Loucy (cell line): ENCODE measurements around the gene RASA4.
"Not testable (repeated sequence)": the region's sequence is repeated elsewhere in the genome, so short reads cannot be mapped to it uniquely, and the experiment has no call there.

Source experiments
- EZH2phosphoT487 ChIP-seq: fragments of 200-600 bp; IDR thresholded peaks from 2 replicates; pipeline ENCODE4 v1.6.1; 2018; ENCODE audit warnings: antibody characterized with exemption, mild to moderate bottlenecking, moderate library complexity, borderline replicate concordance
- TF ChIP-seq, protein P1 (sequence below): fragments of 200-600 bp; sonication (generic); conservative IDR thresholded peaks from 2 replicates; pipeline ENCODE4 v1.5.1; 2014; ENCODE audit warnings: mild to moderate bottlenecking, antibody characterized with exemption, low read length

DNA sequence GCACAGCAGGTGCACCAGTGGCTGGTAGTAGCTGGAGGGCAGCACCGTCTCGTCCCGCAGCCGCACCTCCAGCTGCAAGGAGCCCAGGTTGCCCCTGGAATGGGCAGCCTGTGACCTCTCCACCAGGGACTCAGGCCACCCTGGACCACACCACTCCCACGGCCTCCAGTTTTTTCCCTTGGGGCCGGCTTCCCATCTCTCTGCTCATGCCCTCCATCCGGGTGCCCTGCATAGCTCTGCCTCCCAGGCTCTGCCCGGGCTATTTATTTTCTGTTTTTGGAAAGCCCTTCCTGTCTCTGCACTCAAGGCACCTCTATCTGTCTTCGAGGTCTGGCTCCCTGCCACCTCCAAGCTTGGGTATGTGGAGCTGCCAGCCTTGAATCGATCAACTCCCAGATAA, 20.5 kb downstream of the RASA4 start:
- TF ChIP-seq, protein P1, sequence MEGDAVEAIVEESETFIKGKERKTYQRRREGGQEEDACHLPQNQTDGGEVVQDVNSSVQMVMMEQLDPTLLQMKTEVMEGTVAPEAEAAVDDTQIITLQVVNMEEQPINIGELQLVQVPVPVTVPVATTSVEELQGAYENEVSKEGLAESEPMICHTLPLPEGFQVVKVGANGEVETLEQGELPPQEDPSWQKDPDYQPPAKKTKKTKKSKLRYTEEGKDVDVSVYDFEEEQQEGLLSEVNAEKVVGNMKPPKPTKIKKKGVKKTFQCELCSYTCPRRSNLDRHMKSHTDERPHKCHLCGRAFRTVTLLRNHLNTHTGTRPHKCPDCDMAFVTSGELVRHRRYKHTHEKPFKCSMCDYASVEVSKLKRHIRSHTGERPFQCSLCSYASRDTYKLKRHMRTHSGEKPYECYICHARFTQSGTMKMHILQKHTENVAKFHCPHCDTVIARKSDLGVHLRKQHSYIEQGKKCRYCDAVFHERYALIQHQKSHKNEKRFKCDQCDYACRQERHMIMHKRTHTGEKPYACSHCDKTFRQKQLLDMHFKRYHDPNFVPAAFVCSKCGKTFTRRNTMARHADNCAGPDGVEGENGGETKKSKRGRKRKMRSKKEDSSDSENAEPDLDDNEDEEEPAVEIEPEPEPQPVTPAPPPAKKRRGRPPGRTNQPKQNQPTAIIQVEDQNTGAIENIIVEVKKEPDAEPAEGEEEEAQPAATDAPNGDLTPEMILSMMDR = not testable (repeated sequence)
- not testable (repeated sequence) for TF ChIP-seq EZH2phosphoT487
